DMS53 (cell line): ENCODE measurements around the gene TCEAL8.
A peak's percentile ranks its signal among the peaks of the same experiment; 100 is the strongest.

Source experiments
- DNase-seq: peaks from one replicate; lab custom pipeline; 2025; lab: John Stamatoyannopoulos, UW

TCEAL8 gene

DNA sequence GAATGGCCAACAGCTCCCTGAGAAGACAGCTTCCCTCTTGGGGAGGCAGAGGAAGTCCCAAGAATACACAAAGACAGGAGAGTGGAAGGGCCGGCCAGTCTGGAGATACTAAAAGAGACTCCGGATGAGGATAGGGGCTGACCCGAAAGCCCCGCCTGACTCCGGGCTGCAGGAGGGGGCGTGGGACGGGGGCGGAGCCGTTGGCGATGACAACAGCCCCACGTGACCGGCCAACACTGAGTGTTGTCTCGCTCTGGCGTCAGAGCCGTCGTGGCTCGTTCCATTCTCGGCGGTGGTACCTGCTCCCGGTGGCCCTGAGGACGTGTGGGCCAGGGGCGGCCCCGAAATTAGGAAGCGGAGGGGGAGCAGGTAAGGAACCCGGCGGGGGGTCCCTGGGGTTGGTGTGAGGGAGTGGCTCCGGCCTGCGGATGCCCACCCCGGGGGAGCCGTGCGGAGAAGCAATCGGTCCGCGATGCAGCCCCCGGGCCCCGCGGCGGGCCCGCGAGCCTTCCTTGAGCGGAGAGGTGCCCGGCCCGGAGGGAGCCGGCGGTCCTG, 40.0 kb downstream of the TCEAL8 start, which contains the start of gene BEX4:
BEX4 (plus strand) TSS at position 239 of the 555 bp plus-strand sequence. CDS start 1,046 bp downstream, outside the sequence.
- DNase-seq: peak; percentile 90

DNA sequence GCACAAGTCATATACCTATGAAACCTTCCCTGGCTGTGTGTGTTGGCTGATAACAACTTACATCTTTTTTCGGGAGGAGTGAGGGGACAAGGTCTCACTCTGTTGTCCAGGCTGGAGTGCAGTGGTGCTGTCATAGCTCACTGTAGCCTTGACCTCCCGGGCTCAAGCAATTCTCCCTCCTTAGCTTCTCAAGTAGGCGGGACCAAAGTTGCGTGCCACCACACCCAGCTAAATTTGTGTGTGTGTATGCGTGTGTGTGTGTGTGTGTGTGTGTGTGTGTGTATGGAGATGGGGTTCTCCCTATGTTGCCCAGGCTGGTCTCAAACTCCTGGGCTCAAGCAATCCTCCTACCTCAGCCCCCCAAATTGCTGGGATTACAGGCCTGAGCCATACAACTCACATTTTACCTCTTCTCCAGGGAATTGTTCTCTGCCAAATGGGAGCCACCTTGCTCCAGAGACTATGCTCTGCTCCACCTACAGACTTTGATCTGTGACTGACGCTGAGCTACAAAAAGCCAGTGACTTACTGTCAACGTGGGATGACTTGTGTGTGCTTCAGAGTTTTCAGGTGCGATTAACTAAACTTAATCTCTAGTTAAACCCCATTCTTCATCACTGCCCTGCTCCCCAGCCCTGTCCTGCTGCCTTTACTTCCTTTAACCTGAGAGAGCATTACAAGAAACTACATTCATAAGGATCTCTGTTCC, 42.1 kb downstream of the TCEAL8 start:
- DNase-seq: no peak

DNA sequence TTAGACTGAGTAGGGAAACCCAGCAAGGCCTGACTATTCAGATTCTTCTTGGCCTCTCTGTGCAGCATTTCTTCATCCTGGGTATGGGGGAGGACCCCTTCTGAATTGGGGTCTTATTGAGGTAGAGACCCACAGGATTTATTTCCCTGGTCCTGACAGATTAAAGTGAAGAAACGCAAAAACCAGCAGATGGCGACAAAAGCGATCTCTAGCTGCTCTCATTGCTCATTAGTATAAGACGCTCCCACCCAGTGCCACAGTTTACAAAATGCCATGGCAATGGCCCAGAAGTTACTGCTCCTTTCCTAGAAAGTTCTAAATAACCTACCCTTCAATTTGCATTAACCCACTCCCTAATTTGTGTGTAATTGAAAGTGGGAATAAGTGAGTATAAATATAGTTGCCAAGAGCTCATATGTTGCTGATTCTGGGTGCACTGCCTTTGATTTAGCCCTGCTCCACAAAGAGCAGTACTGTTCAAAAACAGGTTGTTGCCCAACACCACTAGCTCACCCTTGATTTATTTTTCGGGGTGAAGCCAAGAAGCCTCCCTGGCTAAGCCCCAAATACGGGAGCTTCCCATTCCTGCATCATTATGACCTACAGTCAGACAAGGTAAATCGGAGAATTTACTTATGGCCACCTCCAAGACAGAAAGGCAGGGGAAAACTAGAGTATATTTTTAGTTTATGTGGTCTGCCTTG, 43.8 kb downstream of the TCEAL8 start:
- peak; percentile 65 for DNase-seq

DNA sequence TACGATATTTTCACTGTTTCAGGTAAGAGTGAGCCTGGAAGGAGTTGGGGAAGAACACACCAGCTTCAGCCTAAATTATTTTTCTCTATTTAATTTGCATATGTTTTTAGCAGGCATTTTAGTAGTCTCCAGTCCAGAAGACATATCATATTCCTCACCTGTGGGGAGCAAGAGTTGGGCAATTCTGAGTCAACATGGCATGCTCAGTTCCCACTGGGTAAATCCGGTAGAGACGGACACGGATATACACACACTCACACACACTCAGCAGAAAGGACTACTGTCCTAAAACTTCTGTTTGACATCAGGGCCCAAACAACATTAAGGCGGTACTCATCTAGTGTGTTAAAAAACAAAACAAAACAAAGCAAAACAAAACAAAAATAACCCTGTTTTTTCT, 44.9 kb downstream of the TCEAL8 start:
- no peak for DNase-seq
